Tibial nerve (tissue), 4 donors: Measurements from ENCODE around the gene FANK1.
"Not testable (repeated sequence)": the region's sequence is repeated elsewhere in the genome, so short reads cannot be mapped to it uniquely, and the experiment has no call there.

Experiments used
- EP300 ChIP-seq, 2 donors: sonication (generic); formaldehyde crosslinking; IDR thresholded peaks; one replicate each; pipeline ENCODE4 v1.6.1; 2017; ENCODE audit warnings: antibody characterized with exemption in 2 of 2, mild to moderate bottlenecking in 1 of 2
- POLR2A ChIP-seq, 2 donors: fragments of 450-650 bp; IDR thresholded peaks; one replicate each; pipeline ENCODE4 v1.6.1; 2017; ENCODE audit warnings: antibody characterized with exemption in 2 of 2, mild to moderate bottlenecking in 2 of 2, moderate library complexity in 2 of 2
- TF ChIP-seq, protein P1 (sequence below), 5 experiments: fragments of 200-600 bp in 3 of 5; fragments of 450-650 bp in 2 of 5; sonication (generic) in 3 of 5; IDR thresholded peaks; one replicate each; pipeline ENCODE4 v1.5.1; 2016 to 2019; ENCODE audit warnings: antibody characterized with exemption in 5 of 5, mild to moderate bottlenecking in 3 of 5, moderate library complexity in 2 of 5

DNA sequence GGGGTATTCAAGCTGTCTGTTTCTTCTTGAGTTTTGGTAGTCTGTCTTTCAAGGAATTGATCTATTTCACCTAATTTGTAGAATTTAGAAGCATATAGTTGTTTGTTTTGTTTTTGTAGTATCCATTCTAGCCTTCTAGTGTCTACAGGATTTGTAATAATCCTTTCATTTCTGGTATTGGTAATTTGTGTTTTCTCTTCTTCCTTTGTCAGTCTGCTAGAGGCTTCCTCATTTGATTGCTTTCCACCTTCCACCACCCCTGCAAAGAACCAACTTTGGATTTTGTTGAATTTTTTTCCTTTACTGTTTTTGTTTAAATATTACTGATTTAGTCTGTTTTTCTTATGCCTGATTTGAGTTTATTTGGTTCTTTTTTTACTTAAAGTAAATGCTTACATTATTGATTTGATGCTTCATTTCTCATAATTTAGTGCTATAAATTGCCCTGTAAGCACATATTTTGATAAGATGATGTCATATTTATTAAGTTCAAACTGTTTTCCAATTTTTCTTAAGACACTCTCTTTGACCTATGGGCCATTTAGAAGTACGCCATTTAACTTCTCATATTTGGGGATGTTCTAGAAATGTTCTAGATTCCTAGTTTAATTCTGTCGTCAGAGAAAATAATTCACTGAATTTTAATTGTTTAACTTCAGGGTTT lies 25.4 kb downstream of the FANK1 start:
- TF ChIP-seq, protein P1, sequence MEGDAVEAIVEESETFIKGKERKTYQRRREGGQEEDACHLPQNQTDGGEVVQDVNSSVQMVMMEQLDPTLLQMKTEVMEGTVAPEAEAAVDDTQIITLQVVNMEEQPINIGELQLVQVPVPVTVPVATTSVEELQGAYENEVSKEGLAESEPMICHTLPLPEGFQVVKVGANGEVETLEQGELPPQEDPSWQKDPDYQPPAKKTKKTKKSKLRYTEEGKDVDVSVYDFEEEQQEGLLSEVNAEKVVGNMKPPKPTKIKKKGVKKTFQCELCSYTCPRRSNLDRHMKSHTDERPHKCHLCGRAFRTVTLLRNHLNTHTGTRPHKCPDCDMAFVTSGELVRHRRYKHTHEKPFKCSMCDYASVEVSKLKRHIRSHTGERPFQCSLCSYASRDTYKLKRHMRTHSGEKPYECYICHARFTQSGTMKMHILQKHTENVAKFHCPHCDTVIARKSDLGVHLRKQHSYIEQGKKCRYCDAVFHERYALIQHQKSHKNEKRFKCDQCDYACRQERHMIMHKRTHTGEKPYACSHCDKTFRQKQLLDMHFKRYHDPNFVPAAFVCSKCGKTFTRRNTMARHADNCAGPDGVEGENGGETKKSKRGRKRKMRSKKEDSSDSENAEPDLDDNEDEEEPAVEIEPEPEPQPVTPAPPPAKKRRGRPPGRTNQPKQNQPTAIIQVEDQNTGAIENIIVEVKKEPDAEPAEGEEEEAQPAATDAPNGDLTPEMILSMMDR (IDR thresholded peaks at IDR 0.05) = not testable (repeated sequence)
- TF ChIP-seq POLR2A, EP300 (IDR thresholded peaks at IDR 0.05): not testable (repeated sequence)
